Urinary bladder (tissue), 4 donors: Measurements from ENCODE around the gene PKD1. TPM values are rescaled to one million over a fixed set of nuclear protein-coding genes. Genes with fewer than 3 reads are reported as not detected.

ENCODE experiments used
- DNase-seq: peaks from one replicate; pipeline ENCODE4 v3.0.0-alpha.2; 2015; ENCODE audit errors: extremely low spot score
- H3K27ac ChIP-seq: one replicate; pipeline ENCODE4 v1.5.1; 2013; ENCODE audit warnings: low read depth, mild to moderate bottlenecking, moderate library complexity
- H3K36me3 ChIP-seq: one replicate; pipeline ENCODE4 v1.6.1; 2013; ENCODE audit warnings: mild to moderate bottlenecking, moderate library complexity; ENCODE audit not compliant: insufficient read depth
- H3K4me1 ChIP-seq: one replicate; pipeline ENCODE4 v1.6.1; 2013; ENCODE audit warnings: mild to moderate bottlenecking, moderate library complexity; ENCODE audit not compliant: insufficient read depth
- H3K4me3 ChIP-seq: one replicate; pipeline ENCODE4 v1.5.1; 2013; ENCODE audit warnings: low read depth, low read length
- WGBS: extraction: QIAGEN DNeasy Blood & Tissue Kit; methylation state at CpG from one replicate; pipeline ENCODE4 v1.1.7; 2013; 5-methylcytosine and 5-hydroxymethylcytosine counted together
- polyA plus RNA-seq: library from polyadenylated mRNA; stranded (reverse); fragments of 200-250 nt; gene quantifications from one replicate; pipeline ENCODE4 v1.2.3, GENCODE V29; 2013
- small RNA-seq: library from RNA; depleted of rRNA; stranded (forward); fragments of <200 nt; gene quantifications from one replicate; pipeline ENCODE3, GENCODE V24; 2014
- total RNA-seq: library from RNA; depleted of rRNA; stranded (reverse); fragments of >200 nt; gene quantifications from one replicate; pipeline ENCODE4 v1.2.3, GENCODE V29; 2014
- donor health status: healthy with polysubstance abuse.
- donor health status: healthy.

PKD1 gene
- total and polyA plus RNA-seq, 2 donors, result 79.5 to 197 TPM

GRCh38 chr16:2043667-2044451 lies 91.8 kb downstream of the PKD1 start:
- H3K4me3 ChIP-seq, result no peak overlapping the region
- WGBS, result 71% methylated on average over 26 of the region's 26 CpGs
- no peak for DNase-seq
- no peak overlapping the region for H3K27ac ChIP-seq
- H3K4me1 ChIP-seq, result peaks cover 2% of the 10 kb centered on the region
- no peaks in the 10 kb centered on the region for H3K36me3 ChIP-seq

GRCh38 chr16:2042986-2043666 lies 92.6 kb downstream of the PKD1 start:
- Histone ChIP-seq H3K4me3 (no peak overlapping the region), H3K36me3 (no peaks in the 10 kb centered on the region), H3K27ac (no peak overlapping the region), H3K4me1 (peaks cover 2% of the 10 kb centered on the region)
- WGBS, result 83% methylated on average over 11 of the region's 11 CpGs
- no peak for DNase-seq

DNA sequence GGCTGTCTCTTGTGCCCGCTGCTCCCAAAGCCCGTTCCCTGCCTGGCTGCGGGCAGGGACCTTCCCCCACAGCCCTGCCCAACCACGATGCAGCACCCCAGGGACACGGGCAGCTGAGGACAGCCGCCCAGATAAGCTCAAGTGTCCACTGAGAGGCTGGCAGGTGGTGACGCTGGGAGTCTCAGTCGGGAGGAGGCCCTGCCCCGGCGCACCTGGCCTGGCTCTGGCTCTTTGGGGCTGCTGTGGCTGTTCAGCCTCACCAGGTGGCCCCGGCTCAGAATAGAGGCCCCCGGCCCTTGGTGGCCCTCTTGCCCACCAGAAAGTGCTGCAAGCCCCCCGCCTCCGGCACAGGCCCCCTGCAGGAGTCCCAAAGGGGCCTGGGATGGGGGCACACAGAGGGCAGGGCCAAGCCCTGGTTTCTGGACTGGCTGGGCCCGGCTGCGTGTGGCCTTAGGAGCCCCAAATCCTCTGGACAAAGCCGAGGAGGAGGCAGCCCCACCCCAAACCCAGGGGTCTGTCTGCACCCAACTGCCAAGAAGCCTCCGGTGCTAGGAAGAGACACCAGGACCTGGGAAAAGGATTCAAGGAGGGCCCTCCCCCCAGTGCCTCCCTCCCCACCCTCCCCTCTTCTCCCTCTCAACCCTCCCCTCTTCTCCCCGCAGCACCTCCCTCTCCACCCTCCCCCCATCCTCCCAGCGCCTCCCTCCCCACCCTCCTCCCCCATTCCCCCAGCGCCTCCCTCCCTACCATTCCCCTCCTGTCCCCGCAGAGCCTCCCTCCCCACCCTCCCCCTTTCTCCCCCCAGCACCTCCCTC lies 93.3 kb downstream of the PKD1 start:
- 68% methylated on average over 22 of the region's 22 CpGs for WGBS

DNA sequence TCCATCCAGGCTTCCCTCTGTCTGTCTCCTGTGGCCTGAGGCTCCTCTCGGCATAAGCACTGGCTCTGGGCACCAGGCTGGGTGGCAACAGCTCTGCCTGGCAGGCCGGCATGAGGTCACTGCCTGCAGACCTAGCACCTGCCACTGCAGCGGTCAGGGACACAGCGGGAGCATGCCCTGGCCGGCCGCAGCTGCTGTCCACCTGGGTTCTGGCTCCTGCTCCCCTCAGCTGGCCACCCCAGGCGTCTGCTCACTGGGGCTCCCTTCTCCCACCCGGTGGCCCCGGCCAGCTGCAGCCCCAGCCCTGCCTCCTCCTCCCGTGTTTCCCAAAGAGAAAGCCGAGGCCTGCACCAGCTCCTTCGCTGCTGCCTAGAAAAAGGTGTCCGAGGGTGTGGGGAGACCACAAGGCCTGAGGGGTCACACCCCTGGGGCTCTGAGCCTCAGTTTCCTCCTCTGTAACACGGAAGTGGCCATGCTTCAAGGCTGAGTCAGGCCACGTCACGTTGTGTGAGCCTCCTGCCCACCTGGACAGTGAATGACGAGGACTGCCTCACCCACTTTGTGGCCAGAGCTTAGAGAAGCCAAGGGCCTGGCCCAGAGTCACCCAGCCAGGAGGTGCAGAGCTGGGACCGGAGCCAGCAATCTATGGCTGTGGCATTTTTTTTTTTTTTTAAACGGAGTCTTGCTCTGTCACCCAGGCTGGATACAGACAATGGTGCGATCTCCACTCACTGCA lies 94.7 kb downstream of the PKD1 start:
- H3K27ac ChIP-seq, result peak overlapping the region; percentile 82
- H3K4me3 ChIP-seq, result no peak overlapping the region
- DNase-seq, result no peak
- H3K36me3 ChIP-seq, result no peaks in the 10 kb centered on the region
- WGBS, result 73% methylated on average over 20 of the region's 20 CpGs
- H3K4me1 ChIP-seq, result peaks cover 2% of the 10 kb centered on the region

More for the DNA sequence above, 93.3 kb downstream of the PKD1 start:
- DNase-seq, result no peak
- Histone ChIP-seq H3K27ac (peak overlapping the region; percentile 74), H3K4me1 (peaks cover 2% of the 10 kb centered on the region), H3K36me3 (no peaks in the 10 kb centered on the region), H3K4me3 (no peak overlapping the region)

GRCh38 chr16:2040041-2040786 lies 95.5 kb downstream of the PKD1 start:
- WGBS, result 71% methylated on average over 24 of the region's 24 CpGs
- no peak for DNase-seq
- Histone ChIP-seq H3K36me3 (no peaks in the 10 kb centered on the region), H3K4me1 (peaks cover 2% of the 10 kb centered on the region), H3K27ac (peak overlapping the region; percentile 82), H3K4me3 (no peak overlapping the region)

- Histone ChIP-seq H3K4me1 (peaks cover 4% of the 10 kb centered on the region), H3K4me3 (no peak overlapping the region)
- WGBS, result 35% methylated on average over 29 of the region's 29 CpGs
Measured at GRCh38 chr16:2039274-2040031, 96.2 kb downstream of the PKD1 start.

More at GRCh38 chr16:2039274-2040031, 96.2 kb downstream of the PKD1 start:
- Histone ChIP-seq H3K27ac (peak overlapping the region; percentile 95), H3K36me3 (no peaks in the 10 kb centered on the region)
- DNase-seq, result peak; percentile 83

Small RNAs within 50 kb of the gene (small RNA-seq; reads per million reads assigned to genes)
- gene MIR1225, result not detected
- not detected for gene MIR3180-5
- not detected for gene MIR4516
- gene RF00019, result not detected
- not detected for gene SNORD60

Other genes starting within 250 kb of the PKD1 start
- gene HS3ST6, start 217.5 kb downstream of the PKD1 start, total RNA-seq, result 1.8 TPM
- 1.6 TPM for gene HS3ST6, start 217.5 kb downstream of the PKD1 start, polyA plus RNA-seq
- gene MSRB1, start 192.7 kb downstream of the PKD1 start, total RNA-seq, result 4.0 TPM
- gene MSRB1, start 192.7 kb downstream of the PKD1 start, polyA plus RNA-seq, result 107 TPM
- 1.2 TPM for gene RPL3L, start 181.2 kb downstream of the PKD1 start, total RNA-seq
- not detected for gene RPL3L, start 181.2 kb downstream of the PKD1 start, polyA plus RNA-seq
- gene NDUFB10, start 176.4 kb downstream of the PKD1 start, total RNA-seq, result 71.2 TPM
- gene NDUFB10, start 176.4 kb downstream of the PKD1 start, polyA plus RNA-seq, result 308 TPM
- gene RPS2, start 171.1 kb downstream of the PKD1 start, total RNA-seq, result 888 TPM
- gene RPS2, start 171.1 kb downstream of the PKD1 start, polyA plus RNA-seq, result 3,347 TPM
- not detected for gene RNF151, start 169.0 kb downstream of the PKD1 start, total RNA-seq
- not detected for gene RNF151, start 169.0 kb downstream of the PKD1 start, polyA plus RNA-seq
- gene TBL3, start 163.8 kb downstream of the PKD1 start, total RNA-seq, result 10.9 TPM
- 50.6 TPM for gene TBL3, start 163.8 kb downstream of the PKD1 start, polyA plus RNA-seq
- gene NOXO1, start 154.4 kb downstream of the PKD1 start, total RNA-seq, result not detected
- 0.16 TPM for gene NOXO1, start 154.4 kb downstream of the PKD1 start, polyA plus RNA-seq
- gene GFER, start 151.7 kb downstream of the PKD1 start, total RNA-seq, result 7.7 TPM
- 27.8 TPM for gene GFER, start 151.7 kb downstream of the PKD1 start, polyA plus RNA-seq
- 2.0 TPM for gene SYNGR3, start 145.9 kb downstream of the PKD1 start, total RNA-seq
- 1.8 TPM for gene SYNGR3, start 145.9 kb downstream of the PKD1 start, polyA plus RNA-seq
- 6.3 TPM for gene ZNF598, start 126.1 kb downstream of the PKD1 start, total RNA-seq
- 38.4 TPM for gene ZNF598, start 126.1 kb downstream of the PKD1 start, polyA plus RNA-seq
- gene NPW, start 116.1 kb downstream of the PKD1 start, total RNA-seq, result not detected
- 0.08 TPM for gene NPW, start 116.1 kb downstream of the PKD1 start, polyA plus RNA-seq
- 25.9 TPM for gene NHERF2, start 109.0 kb downstream of the PKD1 start, total RNA-seq
- gene NHERF2, start 109.0 kb downstream of the PKD1 start, polyA plus RNA-seq, result 111 TPM
- gene NTHL1, start 88.1 kb downstream of the PKD1 start, total RNA-seq, result 13.7 TPM
- gene NTHL1, start 88.1 kb downstream of the PKD1 start, polyA plus RNA-seq, result 28.5 TPM
- 50.2 TPM for gene TSC2, start 87.9 kb downstream of the PKD1 start, total RNA-seq
- gene TSC2, start 87.9 kb downstream of the PKD1 start, polyA plus RNA-seq, result 55.9 TPM
- gene RAB26, start 12.7 kb upstream of the PKD1 start, total RNA-seq, result 0.63 TPM
- gene RAB26, start 12.7 kb upstream of the PKD1 start, polyA plus RNA-seq, result 0.63 TPM
- 21.9 TPM for gene TRAF7, start 19.9 kb upstream of the PKD1 start, total RNA-seq
- gene TRAF7, start 19.9 kb upstream of the PKD1 start, polyA plus RNA-seq, result 57.0 TPM
- gene CASKIN1, start 60.7 kb upstream of the PKD1 start, total RNA-seq, result 0.69 TPM
- 0.48 TPM for gene CASKIN1, start 60.7 kb upstream of the PKD1 start, polyA plus RNA-seq
- gene MLST8, start 69.6 kb upstream of the PKD1 start, total RNA-seq, result 9.3 TPM
- 50.4 TPM for gene MLST8, start 69.6 kb upstream of the PKD1 start, polyA plus RNA-seq
- 4.0 TPM for gene BRICD5, start 75.0 kb upstream of the PKD1 start, total RNA-seq
- 5.0 TPM for gene BRICD5, start 75.0 kb upstream of the PKD1 start, polyA plus RNA-seq
- 4.8 TPM for gene PGP, start 78.9 kb upstream of the PKD1 start, total RNA-seq
- gene PGP, start 78.9 kb upstream of the PKD1 start, polyA plus RNA-seq, result 10.5 TPM
- gene E4F1, start 87.7 kb upstream of the PKD1 start, total RNA-seq, result 14.0 TPM
- gene E4F1, start 87.7 kb upstream of the PKD1 start, polyA plus RNA-seq, result 27.5 TPM
- gene DNASE1L2, start 100.5 kb upstream of the PKD1 start, total RNA-seq, result 0.74 TPM
- 0.77 TPM for gene DNASE1L2, start 100.5 kb upstream of the PKD1 start, polyA plus RNA-seq
- gene ECI1, start 115.7 kb upstream of the PKD1 start, total RNA-seq, result 16.6 TPM
- 93.2 TPM for gene ECI1, start 115.7 kb upstream of the PKD1 start, polyA plus RNA-seq
- 47.5 TPM for gene RNPS1, start 132.2 kb upstream of the PKD1 start, total RNA-seq
- 188 TPM for gene RNPS1, start 132.2 kb upstream of the PKD1 start, polyA plus RNA-seq
- gene ABCA3, start 204.8 kb upstream of the PKD1 start, total RNA-seq, result 5.5 TPM
- 8.3 TPM for gene ABCA3, start 204.8 kb upstream of the PKD1 start, polyA plus RNA-seq